Measurements from ENCODE around the gene ADGRE2. TPM values are rescaled to one million over a fixed set of nuclear protein-coding genes. Genes with fewer than 3 reads are reported as not detected.

The ADGRE2 gene
- total RNA-seq, 4 donors from 2014 or later: 0.26 to 2.2 (median 0.65) TPM

GRCh38 chr19:14814982-14815652 lies 36.8 kb upstream of the ADGRE2 start:
- H3K27me3 ChIP-seq: no peaks in the 10 kb centered on the region
- TF ChIP-seq POLR2A (IDR thresholded peaks at IDR 0.05) (no peak), CTCF (IDR thresholded peaks at IDR 0.05) (no peak)

GRCh38 chr19:14809272-14810057 lies 31.1 kb upstream of the ADGRE2 start:
- Histone ChIP-seq H3K4me3 (no peak overlapping the region), H3K27me3 (no peaks in the 10 kb centered on the region), H3K36me3 (no peaks in the 10 kb centered on the region), H3K4me1 (no peaks in the 10 kb centered on the region), H3K27ac (no peak overlapping the region), H3K9me3 (no peaks in the 10 kb centered on the region)
- no peak for TF ChIP-seq POLR2A (IDR thresholded peaks at IDR 0.05)
- TF ChIP-seq CTCF (IDR thresholded peaks at IDR 0.05): no peak
- intact Hi-C loops (cut with DNase I; ENCODE audit: low total_unique reads): no loop called here
- no peak for DNase-seq

More at GRCh38 chr19:14814982-14815652, 36.8 kb upstream of the ADGRE2 start:
- DNase-seq: no peak
- Histone ChIP-seq H3K4me1 (no peaks in the 10 kb centered on the region), H3K27ac (no peak overlapping the region), H3K4me3 (no peak overlapping the region), H3K9me3 (no peaks in the 10 kb centered on the region), H3K36me3 (no peaks in the 10 kb centered on the region)
- intact Hi-C loops (cut with DNase I; ENCODE audit: low total_unique reads): no loop called here

- Histone ChIP-seq H3K36me3 (no peaks in the 10 kb centered on the region), H3K4me3 (no peak overlapping the region), H3K4me1 (no peaks in the 10 kb centered on the region), H3K27me3 (no peaks in the 10 kb centered on the region), H3K9me3 (no peaks in the 10 kb centered on the region), H3K27ac (no peak overlapping the region)
- DNase-seq: no peak
- TF ChIP-seq CTCF (IDR thresholded peaks at IDR 0.05) (no peak), POLR2A (IDR thresholded peaks at IDR 0.05) (no peak)
- intact Hi-C loops (cut with DNase I; ENCODE audit: low total_unique reads): no loop called here
Observed at GRCh38 chr19:14804765-14805164, 26.4 kb upstream of the ADGRE2 start.

GRCh38 chr19:14798760-14799159 lies 20.4 kb upstream of the ADGRE2 start:
- intact Hi-C loops (cut with DNase I; ENCODE audit: low total_unique reads): no loop called here
- Histone ChIP-seq H3K27ac (no peak overlapping the region), H3K4me1 (no peaks in the 10 kb centered on the region), H3K4me3 (no peak overlapping the region), H3K27me3 (no peaks in the 10 kb centered on the region), H3K36me3 (no peaks in the 10 kb centered on the region), H3K9me3 (no peaks in the 10 kb centered on the region)
- no peak for TF ChIP-seq CTCF (IDR thresholded peaks at IDR 0.05)
- no peak for TF ChIP-seq POLR2A (IDR thresholded peaks at IDR 0.05)
- DNase-seq: no peak

- intact Hi-C loops (cut with DNase I; ENCODE audit: low total_unique reads): no loop called here
- Histone ChIP-seq H3K9me3 (no peaks in the 10 kb centered on the region), H3K4me1 (no peaks in the 10 kb centered on the region), H3K27ac (no peak overlapping the region), H3K27me3 (no peaks in the 10 kb centered on the region), H3K36me3 (no peaks in the 10 kb centered on the region), H3K4me3 (no peak overlapping the region)
- no peak for TF ChIP-seq CTCF (IDR thresholded peaks at IDR 0.05)
- no peak for TF ChIP-seq POLR2A (IDR thresholded peaks at IDR 0.05)
- no peak for DNase-seq
Observed at GRCh38 chr19:14796021-14796420, 17.7 kb upstream of the ADGRE2 start.

Measured in uterus (tissue), 4 donors.